Smooth muscle cell (in vitro differentiated cells): Measurements from ENCODE around the gene PPM1M. TPM values are rescaled to one million over a fixed set of nuclear protein-coding genes. Genes with fewer than 3 reads are reported as not detected.
A peak's percentile ranks its signal among the peaks of the same experiment; 100 is the strongest.
"Not testable (repeated sequence)": the region's sequence is repeated elsewhere in the genome, so short reads cannot be mapped to it uniquely, and the experiment has no call there.

Experiments
- DNase-seq: peaks from one replicate; lab custom pipeline; 2025; ENCODE audit not compliant: unreplicated experiment; lab: John Stamatoyannopoulos, UW
- H2AFZ ChIP-seq: fragments of 200-600 bp; sonication (generic); 2 replicates; pipeline ENCODE4 v1.6.0; 2016; ENCODE audit warnings: antibody characterized with exemption, low read depth, mild to moderate bottlenecking
- H3F3A ChIP-seq: fragments of 200-600 bp; sonication (generic); 2 replicates; pipeline ENCODE4 v1.6.0; 2017; ENCODE audit warnings: antibody characterized with exemption, low read depth
- H3K27ac ChIP-seq: fragments of 200-600 bp; sonication (generic); 2 replicates; pipeline ENCODE4 v1.5.1; 2016; ENCODE audit warnings: low read depth, mild to moderate bottlenecking
- H3K27me3 ChIP-seq: fragments of 200-600 bp; sonication (generic); 2 replicates; pipeline ENCODE4 v1.6.1; 2016; ENCODE audit warnings: low read depth, mild to moderate bottlenecking
- H3K36me3 ChIP-seq: fragments of 200-600 bp; sonication (generic); 2 replicates; pipeline ENCODE4 v1.5.1; 2016; ENCODE audit warnings: low read depth
- H3K4me1 ChIP-seq: fragments of 200-600 bp; sonication (generic); 2 replicates; pipeline ENCODE4 v1.5.1; 2016; ENCODE audit warnings: low read depth
- H3K4me2 ChIP-seq: fragments of 200-600 bp; sonication (generic); 2 replicates; pipeline ENCODE4 v1.6.0; 2016; ENCODE audit warnings: mild to moderate bottlenecking
- H3K4me3 ChIP-seq: fragments of 200-600 bp; sonication (generic); 2 replicates; pipeline ENCODE4 v1.5.1; 2016; ENCODE audit warnings: mild to moderate bottlenecking
- H3K79me2 ChIP-seq: fragments of 200-600 bp; sonication (generic); 2 replicates; pipeline ENCODE4 v1.6.0; 2016; ENCODE audit warnings: low read depth, mild to moderate bottlenecking
- H3K9ac ChIP-seq: fragments of 200-600 bp; sonication (generic); 2 replicates; pipeline ENCODE4 v1.6.0; 2016; ENCODE audit warnings: low read depth
- H3K9me3 ChIP-seq: fragments of 200-600 bp; sonication (generic); replicated peaks from 2 replicates; pipeline ENCODE4 v1.5.1; 2016; ENCODE audit warnings: low read depth
- H4K20me1 ChIP-seq: fragments of 200-600 bp; sonication (generic); 2 replicates; pipeline ENCODE4 v1.6.0; 2016; ENCODE audit warnings: low read depth
- CTCF ChIP-seq: fragments of 200-600 bp; sonication (generic); IDR thresholded peaks from 2 replicates; pipeline ENCODE4 v1.5.1; 2017; ENCODE audit warnings: borderline replicate concordance, mild to moderate bottlenecking, antibody characterized with exemption; ENCODE audit not compliant: insufficient read depth, poor library complexity, severe bottlenecking
- WGBS: methylation state at CpG from one replicate; pipeline ENCODE4 v1.1.7; 2016; ENCODE audit warnings: low lambda C conversion rate; 5-methylcytosine and 5-hydroxymethylcytosine counted together
- polyA plus RNA-seq: library from polyadenylated mRNA; unstranded; fragments of >200 nt; fragmentation: Nextera tagmentation; extraction: Ambion mirVana; gene quantifications from 2 replicates; pipeline ENCODE4 v1.2.1, GENCODE V29; 2016
- total RNA-seq: library from RNA; depleted of rRNA; stranded (reverse); fragments of >200 nt; gene quantifications from 2 replicates; pipeline ENCODE4 v1.2.3, GENCODE V29; 2014

Gene PPM1M
- total and polyA plus RNA-seq, 2 experiments from 2014 or later, result 7.0 to 11.0 TPM

- H3K27me3 ChIP-seq, result no peaks in the 10 kb centered on the region
- no peaks in the 10 kb centered on the region for H3K36me3 ChIP-seq
- DNase-seq, result no peak
- H3K79me2 ChIP-seq, result peaks cover 10% of the 10 kb centered on the region
- peaks cover 6% of the 10 kb centered on the region for H4K20me1 ChIP-seq
- no peak for TF ChIP-seq CTCF
- WGBS, result 69% methylated on average over 8 of the region's 8 CpGs
- H3K4me3 ChIP-seq, result no peak overlapping the region
- H3K4me2 ChIP-seq, result no peak overlapping the region
- H3K9ac ChIP-seq, result no peak overlapping the region
- H3K27ac ChIP-seq, result peak overlapping the region; percentile 10
- peaks cover 18% of the 10 kb centered on the region for H3K4me1 ChIP-seq
- no peak overlapping the region for H2AFZ ChIP-seq
- H3F3A ChIP-seq, result peaks cover 18% of the 10 kb centered on the region
- no peaks in the 10 kb centered on the region for H3K9me3 ChIP-seq
Observed at GRCh38 chr3:52281981-52282801, 36.6 kb downstream of the PPM1M start.

GRCh38 chr3:52283306-52283705 is 37.7 kb downstream of the PPM1M start:
- no peak for TF ChIP-seq CTCF
- no peaks in the 10 kb centered on the region for H3K79me2 ChIP-seq
- H3K4me1 ChIP-seq, result peaks cover 16% of the 10 kb centered on the region
- no peak overlapping the region for H2AFZ ChIP-seq
- WGBS, result 43% methylated on average over 1 of the region's 1 CpG
- no peak for DNase-seq
- H3K27me3 ChIP-seq, result no peaks in the 10 kb centered on the region
- H3K4me2 ChIP-seq, result no peak overlapping the region
- no peak overlapping the region for H3K9ac ChIP-seq
- no peaks in the 10 kb centered on the region for H4K20me1 ChIP-seq
- no peaks in the 10 kb centered on the region for H3K36me3 ChIP-seq
- H3F3A ChIP-seq, result peaks cover 18% of the 10 kb centered on the region
- no peak overlapping the region for H3K4me3 ChIP-seq
- no peaks in the 10 kb centered on the region for H3K9me3 ChIP-seq
- H3K27ac ChIP-seq, result peak overlapping the region; percentile 23

GRCh38 chr3:52284051-52284450 is 38.5 kb downstream of the PPM1M start:
- not testable (repeated sequence) for H3K9me3 ChIP-seq, H3K4me3 ChIP-seq, H3K79me2 ChIP-seq, H3K27ac ChIP-seq, H4K20me1 ChIP-seq, H2AFZ ChIP-seq, DNase-seq, H3K4me2 ChIP-seq, H3K27me3 ChIP-seq, H3K36me3 ChIP-seq, H3K9ac ChIP-seq
- WGBS, result 100% methylated on average over 4 of the region's 4 CpGs
- Histone ChIP-seq H3F3A (peaks cover 18% of the 10 kb centered on the region), H3K4me1 (peaks cover 20% of the 10 kb centered on the region)

- peaks cover 11% of the 10 kb centered on the region for H3K4me1 ChIP-seq
- DNase-seq, result no peak
- H3K36me3 ChIP-seq, result no peaks in the 10 kb centered on the region
- 85% methylated on average over 8 of the region's 8 CpGs for WGBS
- peak overlapping the region; percentile 99 for H3K27ac ChIP-seq
- peak overlapping the region; percentile 75 for H3K4me3 ChIP-seq
- H3K27me3 ChIP-seq, result no peaks in the 10 kb centered on the region
- H2AFZ ChIP-seq, result no peak overlapping the region
- peaks cover 10% of the 10 kb centered on the region for H3K79me2 ChIP-seq
- no peaks in the 10 kb centered on the region for H4K20me1 ChIP-seq
- peaks cover 14% of the 10 kb centered on the region for H3F3A ChIP-seq
- H3K9ac ChIP-seq, result peak overlapping the region; percentile 98
- H3K4me2 ChIP-seq, result peak overlapping the region; percentile 86
- no peak for TF ChIP-seq CTCF
- no peaks in the 10 kb centered on the region for H3K9me3 ChIP-seq
Observed at GRCh38 chr3:52286777-52287110, 41.2 kb downstream of the PPM1M start.
